ENCODE data around the gene LAMB3. TPM values are rescaled to one million over a fixed set of nuclear protein-coding genes. Genes with fewer than 3 reads are reported as not detected.

Gene LAMB3
- total and polyA plus RNA-seq, 2 donors (not counting 1 experiment from before 2014, with no cell fraction given): 0.33 to 0.37 TPM

- peaks cover 32 to 35% of the 10 kb centered on the region in 2 donors for H3K4me1 ChIP-seq (ENCODE audit: control insufficient read depth in 2 of 2, insufficient read depth in 2 of 2, low read length in 2 of 2)
- ATAC-seq (ENCODE audit: low read depth): no peak
- Mint-ChIP-seq H3K27me3 (peaks cover 39% of the 10 kb centered on the region), H3K4me3 (peak overlapping the region; percentile 17), H3K9me3 (ENCODE audit: insufficient read depth) (no peaks in the 10 kb centered on the region), H3K4me1 (peaks cover 33% of the 10 kb centered on the region), H3K27ac (peak overlapping the region; percentile 66)
- no peak for DNase-seq
- ChIA-PET CTCF (interaction anchor here (0.7 to 1.5 kb wide), 4 partner anchors 9 to 108 kb away, joined by 3 to 5 read pairs (median 4); no protein-coding TSS in a partner anchor), POLR2A (interaction anchor here (0.7 kb wide), 1 partner anchor 79 kb away, joined by 3 read pairs; no protein-coding TSS in a partner anchor)
- H3K27ac ChIP-seq (ENCODE audit: low read length in 2 of 2): no peak overlapping the region
- WGBS (ENCODE audit: insufficient coverage): 85% methylated on average over 6 of the region's 7 CpGs
- TF ChIP-seq EZH2 (IDR thresholded peaks at IDR 0.05; ENCODE audit: borderline replicate concordance, insufficient read depth, low read depth, low read length, poor library complexity, severe bottlenecking) (no peak), CTCF (IDR thresholded peaks at IDR 0.05) (no peak)
- no peaks in the 10 kb centered on the region for H4K20me1 ChIP-seq (ENCODE audit: control insufficient read depth, insufficient read depth, low read length, poor library complexity, severe bottlenecking)
- H3K4me3 ChIP-seq (ENCODE audit: control extremely low read depth in 1 of 5, extremely low read depth in 1 of 5, insufficient read depth in 1 of 5, low read depth in 2 of 5, low read length in 4 of 5): no peak overlapping the region
- H3K9ac ChIP-seq (ENCODE audit: low read length): no peak overlapping the region
- peak overlapping the region; percentile 7 for H3K4me2 ChIP-seq (replicated peaks; ENCODE audit: low read depth, low read length, poor library complexity, severe bottlenecking)
- no peaks in the 10 kb centered on the region for H3K36me3 ChIP-seq (replicated peaks in 1 of 2; ENCODE audit: control extremely low read depth in 1 of 2, control insufficient read depth in 1 of 2, extremely low read depth in 1 of 2, insufficient read depth in 2 of 2, low read length in 1 of 2)
- peaks cover 0 to 37% (median 22%) of the 10 kb centered on the region in 4 experiments for H3K27me3 ChIP-seq (replicated peaks in 1 of 4; ENCODE audit: control extremely low read depth in 1 of 4, control insufficient read depth in 3 of 4, insufficient read depth in 4 of 4, low read length in 3 of 4)
- peaks cover 0 to 8% (median 0%) of the 10 kb centered on the region in 3 donors for H3K9me3 ChIP-seq (ENCODE audit: control extremely low read depth in 1 of 3, control insufficient read depth in 2 of 3, insufficient read depth in 1 of 3, low read length in 2 of 3)
- intact Hi-C loops (cut with micrococcal nuclease): loop anchor here (10.0 kb wide), 1 partner anchor 81 kb away; the partner anchor contains the start of gene TRAF3IP3
- no peak overlapping the region for H2AFZ ChIP-seq (ENCODE audit: insufficient read depth, low read depth, low read length, poor library complexity, severe bottlenecking)
- H3K79me2 ChIP-seq (ENCODE audit: control insufficient read depth, insufficient read depth, low read length): no peaks in the 10 kb centered on the region
These were observed 21.6 kb upstream of the LAMB3 start for GRCh38 chr1:209673631-209674417.
